Activated CD4-positive, alpha-beta T cell treated with anti-CD3 and anti-CD28 coated beads for 36 hours (primary cell): ENCODE results near the gene POLL. TPM values are rescaled to one million over a fixed set of nuclear protein-coding genes. Genes with fewer than 3 reads are reported as not detected.
"Not testable (repeated sequence)": the region's sequence is repeated elsewhere in the genome, so short reads cannot be mapped to it uniquely, and the experiment has no call there.

Experiments
- ATAC-seq: fragments of 200-7000 bp; cut with Tn5 transposase; one replicate; pipeline ENCODE4 v1.10.0; 2021; ENCODE audit warnings: mild to moderate bottlenecking, moderate library complexity
- CTCF ChIA-PET: fragments of 350-600 bp; sonication (Branson Sonifier 250); formaldehyde crosslinking; loops from one replicate; lab custom pipeline; 2021; ENCODE audit warnings: antibody characterized with exemption; lab: Charles Lee
- POLR2A ChIA-PET: fragments of 350-600 bp; sonication (Branson Sonifier 250); formaldehyde crosslinking; loops from one replicate; lab custom pipeline; 2021; ENCODE audit warnings: antibody characterized with exemption, inconsistent platforms; lab: Charles Lee
- DNase-seq: peaks from one replicate; pipeline ENCODE4 v3.0.0-alpha.2; 2020
- H3K27ac Mint-ChIP-seq: one replicate; pipeline ENCODE4 v1.8.0; 2021; ENCODE audit warnings: mixed read lengths
- H3K27me3 Mint-ChIP-seq: one replicate; pipeline ENCODE4 v1.8.0; 2021; ENCODE audit warnings: mixed read lengths
- H3K36me3 Mint-ChIP-seq: one replicate; pipeline ENCODE4 v1.8.0; 2021; ENCODE audit warnings: low read depth, mixed read lengths
- H3K4me1 Mint-ChIP-seq: one replicate; pipeline ENCODE4 v1.8.0; 2021; ENCODE audit warnings: mixed read lengths
- H3K4me3 Mint-ChIP-seq: one replicate; pipeline ENCODE4 v1.8.0; 2021; ENCODE audit warnings: mild to moderate bottlenecking, moderate library complexity, mixed read lengths
- H3K9me3 Mint-ChIP-seq: one replicate; pipeline ENCODE4 v1.8.0; 2021; ENCODE audit warnings: low read depth, mixed read lengths
- intact Hi-C, 2 experiments: fragments of 100-400 bp; cut with DNase I in 1 of 2; cut with micrococcal nuclease in 1 of 2; formaldehyde crosslinking; loops; one replicate each; pipeline versions ENCODE4 v1.14.2 to v1.15.1; 2022 to 2024; cut with DNase I, micrococcal nuclease
- total RNA-seq, 2 experiments: library from RNA; stranded (reverse); gene quantifications; one replicate each; pipeline ENCODE4 v1.2.3, GENCODE V29; 2021

POLL gene
- total RNA-seq, 2 experiments from 2014 or later = 30.2 to 31.4 TPM

DNA sequence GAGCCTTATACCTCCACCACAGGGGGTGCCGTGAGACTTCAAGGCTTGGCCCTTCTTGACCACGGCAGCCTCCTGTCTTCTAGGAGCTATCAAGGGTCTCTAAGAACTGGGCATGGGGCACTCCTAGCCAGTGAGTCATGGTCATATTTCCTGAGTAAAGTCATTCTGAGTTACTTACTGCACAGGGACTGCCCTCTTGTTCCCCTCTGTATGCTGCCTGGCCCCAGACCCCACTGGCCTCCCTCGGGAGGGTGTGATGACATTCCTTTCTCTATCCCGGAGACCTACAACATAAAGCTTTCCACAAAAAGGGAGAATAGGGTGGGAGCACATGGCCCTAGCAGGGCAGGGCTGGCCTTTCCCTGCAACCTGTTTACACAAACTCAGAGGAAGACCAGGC is 21.4 kb upstream of the POLL start:
- intact Hi-C loops = no loop called here
- H3K36me3 Mint-ChIP-seq = peaks cover 17% of the 10 kb centered on the region
- DNase-seq = no peak
- no peaks in the 10 kb centered on the region for H3K9me3 Mint-ChIP-seq
- ATAC-seq = no peak
- POLR2A ChIA-PET = no interaction called here
- peak overlapping the region; percentile 4 for H3K27ac Mint-ChIP-seq
- H3K27me3 Mint-ChIP-seq = no peaks in the 10 kb centered on the region
- no peak overlapping the region for H3K4me3 Mint-ChIP-seq
- peaks cover 8% of the 10 kb centered on the region for H3K4me1 Mint-ChIP-seq
- CTCF ChIA-PET = interaction anchor here (0.7 kb wide), 1 partner anchor 173 kb away, joined by 4 read pairs; no protein-coding TSS in a partner anchor

- POLR2A ChIA-PET = no interaction called here
- Mint-ChIP-seq H3K27ac (no peak overlapping the region), H3K36me3 (peaks cover 17% of the 10 kb centered on the region), H3K4me1 (peaks cover 8% of the 10 kb centered on the region), H3K27me3 (no peaks in the 10 kb centered on the region), H3K9me3 (no peaks in the 10 kb centered on the region), H3K4me3 (no peak overlapping the region)
- intact Hi-C loops = no loop called here
- CTCF ChIA-PET = interaction anchor here (0.6 to 2.1 kb wide), 2 partner anchors 10 to 174 kb away, joined by 4 to 7 read pairs; no protein-coding TSS in a partner anchor
- ATAC-seq = no peak
- DNase-seq = no peak
These were observed 19.1 kb upstream of the POLL start for GRCh38 chr10:101607124-101607523.

GRCh38 chr10:101602761-101603398 is 14.8 kb upstream of the POLL start:
- Mint-ChIP-seq H3K27ac (no peak overlapping the region), H3K27me3 (no peaks in the 10 kb centered on the region), H3K36me3 (peaks cover 5% of the 10 kb centered on the region), H3K4me1 (no peaks in the 10 kb centered on the region), H3K4me3 (no peak overlapping the region), H3K9me3 (no peaks in the 10 kb centered on the region)
- ChIA-PET CTCF (interaction anchor here (0.5 to 2.8 kb wide), 46 partner anchors 9 to 749 kb away, joined by 3 to 43 read pairs (median 4); partner anchors contain the start of genes DPCD, NPM3 and POLL), POLR2A (interaction anchor here (0.6 to 1.4 kb wide), 3 partner anchors 86 to 1231 kb away, joined by 3 to 6 read pairs (median 3); no protein-coding TSS in a partner anchor)
- DNase-seq = peak; percentile 90
- peak; percentile 98 for ATAC-seq
- intact Hi-C loops = loop anchor here (1.0 to 2.0 kb wide), 2 partner anchors 178 to 470 kb away; no protein-coding TSS in a partner anchor

- no peaks in the 10 kb centered on the region for H3K4me1 Mint-ChIP-seq
- no peaks in the 10 kb centered on the region for H3K9me3 Mint-ChIP-seq
- no peak overlapping the region for H3K4me3 Mint-ChIP-seq
- POLR2A ChIA-PET = no interaction called here
- DNase-seq (no peak), ATAC-seq (no peak)
- H3K36me3 Mint-ChIP-seq = peaks cover 5% of the 10 kb centered on the region
- H3K27me3 Mint-ChIP-seq = no peaks in the 10 kb centered on the region
- CTCF ChIA-PET = interaction anchor here (0.6 to 2.8 kb wide), 4 partner anchors 171 to 534 kb away, joined by 3 to 43 read pairs (median 10); no protein-coding TSS in a partner anchor
- no peak overlapping the region for H3K27ac Mint-ChIP-seq
- intact Hi-C loops = no loop called here
These were observed 13.5 kb upstream of the POLL start for GRCh38 chr10:101601541-101601940.

GRCh38 chr10:101597091-101597900 is 9.2 kb upstream of the POLL start:
- Mint-ChIP-seq H3K27me3 (no peaks in the 10 kb centered on the region), H3K36me3 (no peaks in the 10 kb centered on the region), H3K9me3 (no peaks in the 10 kb centered on the region), H3K27ac (no peak overlapping the region), H3K4me3 (no peak overlapping the region), H3K4me1 (no peaks in the 10 kb centered on the region)
- DNase-seq (no peak), ATAC-seq (no peak)
- CTCF ChIA-PET = interaction anchor here (0.7 to 3.6 kb wide), 5 partner anchors 9 to 185 kb away, joined by 3 to 11 read pairs (median 4); partner anchors contain the start of genes DPCD and POLL
- intact Hi-C loops = no loop called here
- POLR2A ChIA-PET = no interaction called here

- POLR2A ChIA-PET = interaction anchor here (0.8 kb wide), 1 partner anchor 179 kb away, joined by 3 read pairs; no protein-coding TSS in a partner anchor
- H3K4me3 Mint-ChIP-seq = no peak overlapping the region
- ATAC-seq (no peak), DNase-seq (no peak)
- H3K9me3 Mint-ChIP-seq = no peaks in the 10 kb centered on the region
- no peaks in the 10 kb centered on the region for H3K27me3 Mint-ChIP-seq
- H3K36me3 Mint-ChIP-seq = no peaks in the 10 kb centered on the region
- no peak overlapping the region for H3K27ac Mint-ChIP-seq
- CTCF ChIA-PET = interaction anchor here (0.7 to 3.6 kb wide), 4 partner anchors 8 to 186 kb away, joined by 3 to 11 read pairs (median 6); partner anchors contain the start of genes DPCD and POLL
- no peaks in the 10 kb centered on the region for H3K4me1 Mint-ChIP-seq
- intact Hi-C loops = no loop called here
These were observed 7.8 kb upstream of the POLL start for GRCh38 chr10:101595591-101596433.

- H3K4me1 Mint-ChIP-seq, intact Hi-C loops: not testable (repeated sequence)
These were observed 5.3 kb upstream of the POLL start for GRCh38 chr10:101593331-101593730.

GRCh38 chr10:101588879-101589278 is 822 bp upstream of the POLL start:
- DNase-seq (no peak), ATAC-seq (no peak)
- CTCF ChIA-PET = interaction anchor here (0.7 to 1.7 kb wide), 5 partner anchors 8 to 193 kb away, joined by 3 to 8 read pairs (median 3); no protein-coding TSS in a partner anchor
- peaks cover 18% of the 10 kb centered on the region for H3K4me1 Mint-ChIP-seq
- H3K4me3 Mint-ChIP-seq = peak overlapping the region; percentile 86
- intact Hi-C loops = loop anchor here (1.0 to 5.0 kb wide), 9 partner anchors 105 to 602 kb away; partner anchors contain the start of genes NPM3 (in 2 of the 2), ARMH3 (in 1 of the 2), KAZALD1 (in 1 of the 2) and MRPL43 (in 1 of the 2)
- H3K9me3 Mint-ChIP-seq = no peaks in the 10 kb centered on the region
- POLR2A ChIA-PET = no interaction called here
- no peaks in the 10 kb centered on the region for H3K27me3 Mint-ChIP-seq
- H3K27ac Mint-ChIP-seq = no peak overlapping the region
- H3K36me3 Mint-ChIP-seq = peaks cover 17% of the 10 kb centered on the region

More at GRCh38 chr10:101593331-101593730, 5.3 kb upstream of the POLL start:
- ATAC-seq, POLR2A ChIA-PET, DNase-seq, H3K4me3 Mint-ChIP-seq, H3K36me3 Mint-ChIP-seq, H3K27me3 Mint-ChIP-seq, H3K27ac Mint-ChIP-seq, H3K9me3 Mint-ChIP-seq: not testable (repeated sequence)
- CTCF ChIA-PET = interaction anchor here (1.0 kb wide), 1 partner anchor 9 kb away, joined by 3 read pairs; no protein-coding TSS in a partner anchor

DNA sequence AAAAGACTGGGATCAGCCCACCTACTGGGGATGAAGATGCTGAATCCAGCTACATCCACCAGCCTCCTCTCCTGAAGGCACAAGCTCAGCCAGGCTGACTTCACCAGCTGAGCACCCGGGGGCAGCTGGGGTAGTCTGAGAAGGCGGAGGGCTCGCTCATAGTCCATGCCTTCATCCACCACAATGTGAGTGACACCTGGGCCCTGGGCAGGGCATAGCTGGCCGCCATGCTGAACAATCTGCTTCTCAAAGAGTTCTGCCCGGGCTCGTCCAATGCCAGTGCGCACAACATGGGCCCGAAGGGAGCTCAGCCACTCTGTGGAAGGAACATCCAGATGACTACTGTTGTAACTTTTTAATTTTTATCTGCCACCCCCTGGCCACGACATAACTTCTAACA is 2.2 kb downstream of the POLL start:
- ATAC-seq (no peak), DNase-seq (no peak)
- intact Hi-C loops = loop anchor here (5.0 kb wide), 2 partner anchors 196 to 524 kb away; partner anchors contain the start of genes KAZALD1 (in 1 of the 2) and NPM3 (in 1 of the 2)
- Mint-ChIP-seq H3K9me3 (no peaks in the 10 kb centered on the region), H3K4me3 (no peak overlapping the region), H3K36me3 (peaks cover 19% of the 10 kb centered on the region), H3K27me3 (no peaks in the 10 kb centered on the region), H3K4me1 (peaks cover 18% of the 10 kb centered on the region), H3K27ac (peak overlapping the region; percentile 8)
- ChIA-PET CTCF (interaction anchor here (0.9 to 1.2 kb wide), 3 partner anchors 10 to 193 kb away, joined by 3 to 5 read pairs (median 4); no protein-coding TSS in a partner anchor), POLR2A (no interaction called here)
